Measurements from ENCODE around the gene PTGER4.

Gene PTGER4

DNA sequence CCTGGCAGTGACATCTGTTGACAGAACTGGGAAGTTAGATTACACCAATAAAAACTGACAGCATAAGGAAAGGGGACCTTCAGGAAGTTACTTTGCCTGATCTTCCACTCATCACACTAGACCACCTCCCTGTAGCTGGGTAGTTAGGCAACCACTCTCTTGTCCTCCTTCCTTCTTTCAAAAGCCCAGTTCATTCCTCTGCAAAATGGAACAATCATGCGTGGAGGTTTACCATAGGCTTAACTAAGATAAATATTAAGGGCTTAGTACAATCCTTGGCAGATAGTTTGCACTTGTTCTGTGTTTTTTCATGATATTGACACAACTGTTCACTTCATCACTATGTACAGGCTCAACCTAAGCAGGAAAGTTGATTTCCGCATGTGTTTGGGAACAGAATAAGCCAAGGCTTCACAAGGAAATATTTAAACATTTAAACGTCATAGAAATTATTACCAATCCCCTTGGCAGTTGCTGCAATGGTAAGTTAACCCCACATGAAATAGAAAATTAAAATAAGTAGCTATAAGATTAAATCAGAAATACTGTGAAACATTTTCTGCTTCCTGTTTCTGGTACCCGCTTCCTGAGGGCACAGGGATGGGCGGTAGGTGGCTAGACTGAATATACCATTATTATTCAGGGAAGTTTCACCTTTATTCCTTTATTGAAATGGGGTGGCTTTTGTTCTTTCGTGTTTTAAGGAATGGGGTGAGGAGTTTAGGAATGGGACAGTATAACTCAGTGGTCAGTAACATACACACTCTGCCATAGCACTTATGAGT, 9.9 kb upstream of the PTGER4 start:
- no peak for DNase-seq (ENCODE audit: low read depth in 2 of 2)

DNA sequence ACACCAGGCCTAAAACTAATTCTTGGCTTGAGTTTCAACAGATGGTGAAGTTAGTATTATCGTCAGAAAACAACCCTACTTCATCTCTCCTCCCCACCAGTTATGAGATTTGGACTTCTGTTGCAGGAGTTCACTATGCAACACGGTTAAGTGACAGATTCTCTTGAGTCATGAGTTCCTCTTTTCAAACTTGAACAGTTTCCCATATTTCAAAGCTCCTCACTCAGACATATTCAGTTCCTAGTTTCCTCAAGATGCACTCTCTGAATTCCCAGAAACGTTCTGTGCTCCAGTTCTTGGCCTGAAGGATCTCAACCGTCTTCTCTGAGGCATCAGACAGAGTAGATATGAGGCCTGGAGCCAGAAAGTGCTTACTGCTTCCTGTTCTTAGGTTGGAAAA, 7.3 kb upstream of the PTGER4 start:
- DNase-seq (ENCODE audit: low read depth in 2 of 2): no peak

DNA sequence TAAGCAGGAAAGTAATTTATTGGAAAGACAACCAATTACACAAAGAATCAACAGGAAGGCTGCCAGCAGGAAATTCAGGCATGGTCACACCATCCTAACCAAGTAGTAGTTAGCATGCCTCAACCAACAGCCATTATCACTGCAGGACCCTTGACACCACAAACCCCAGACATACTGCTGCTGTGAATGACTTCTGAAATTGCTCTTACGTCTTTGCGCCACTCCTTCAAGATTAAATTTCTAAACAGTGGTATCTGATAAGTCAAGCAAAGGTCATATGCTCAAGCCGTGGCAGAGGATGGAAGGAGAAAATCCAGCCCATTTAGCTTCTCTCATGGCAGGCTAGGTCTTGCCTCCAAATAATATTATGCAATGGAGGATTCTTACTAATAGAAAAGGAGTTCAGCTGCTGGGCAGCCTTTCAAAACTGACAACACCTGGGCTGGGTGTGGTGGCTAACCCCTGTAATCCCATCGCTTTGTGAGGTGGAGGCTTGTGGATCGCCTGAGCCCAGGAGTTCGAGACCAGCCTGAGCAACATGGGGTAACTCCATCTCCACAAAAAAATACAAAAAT, 5.0 kb upstream of the PTGER4 start:
- DNase-seq (ENCODE audit: low read depth in 2 of 2): no peak

DNA sequence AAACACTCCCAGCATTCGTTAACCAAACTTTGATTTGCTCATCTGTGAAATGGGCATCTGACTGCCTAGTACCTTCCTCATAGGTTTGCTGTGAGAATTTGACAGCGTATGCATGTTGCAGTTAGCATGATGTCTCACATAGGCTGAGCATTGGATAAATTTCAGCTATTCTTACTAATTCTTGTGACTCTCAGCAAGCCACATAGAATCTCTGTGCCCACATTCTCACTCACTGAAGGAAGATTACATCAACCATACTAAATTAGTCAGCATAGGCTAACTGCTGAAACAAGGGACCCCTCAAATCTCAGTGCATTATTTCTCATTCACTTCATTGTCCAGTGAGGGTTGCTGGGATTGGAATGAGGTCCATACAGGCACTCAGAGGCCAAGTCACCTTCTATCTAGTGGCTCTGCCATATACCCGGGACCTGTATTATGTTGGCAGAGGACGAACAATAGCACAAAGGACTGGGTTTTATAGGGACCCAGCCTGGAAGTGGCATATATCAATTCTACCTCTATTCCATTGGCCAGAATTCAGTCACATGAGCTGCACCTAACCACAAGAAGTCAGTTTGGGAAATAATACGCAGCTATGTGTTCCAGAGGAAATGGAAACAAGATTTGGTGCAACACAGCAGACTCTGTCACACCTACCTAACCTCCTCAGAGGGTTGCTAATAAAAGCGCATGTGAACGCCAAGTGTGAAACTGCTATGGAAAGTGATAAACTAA, 4.2 kb upstream of the PTGER4 start:
- DNase-seq (ENCODE audit: low read depth in 2 of 2): no peak

DNA sequence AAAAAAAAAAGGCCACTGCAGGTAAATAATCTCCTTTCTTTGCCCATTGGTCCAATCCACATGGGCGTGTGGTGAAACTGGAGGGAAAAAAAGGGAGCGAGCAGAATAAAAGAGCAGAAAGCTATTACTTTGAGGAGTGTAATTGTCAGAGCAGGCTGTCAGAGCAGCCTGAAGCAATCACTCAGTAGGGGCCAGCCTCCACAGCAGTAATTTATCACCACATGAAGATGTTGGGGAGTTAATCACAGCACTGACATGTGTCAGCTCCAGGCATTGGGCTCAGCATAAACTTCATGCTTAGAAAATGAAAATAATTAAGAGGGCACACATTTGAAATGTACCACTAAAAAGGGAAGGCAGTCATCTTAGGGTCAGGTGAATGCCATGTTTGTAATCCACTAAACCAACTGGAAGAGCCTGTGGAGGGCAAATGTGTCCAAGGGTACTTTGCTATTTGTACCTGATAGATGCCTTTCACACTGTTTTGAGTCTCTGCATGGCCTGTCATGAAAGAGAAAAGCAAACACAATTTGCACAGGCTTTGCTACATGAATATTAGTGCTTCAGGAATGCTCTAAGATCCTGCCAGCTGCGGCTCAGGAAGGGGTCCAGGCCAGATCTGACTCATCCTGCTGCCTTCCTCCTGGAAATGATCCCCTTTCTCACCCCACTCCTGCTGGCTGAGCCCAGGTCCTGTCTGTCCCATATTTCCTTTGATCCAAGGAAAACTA, 2.9 kb upstream of the PTGER4 start:
- no peak for DNase-seq (ENCODE audit: low read depth in 2 of 2)

DNA sequence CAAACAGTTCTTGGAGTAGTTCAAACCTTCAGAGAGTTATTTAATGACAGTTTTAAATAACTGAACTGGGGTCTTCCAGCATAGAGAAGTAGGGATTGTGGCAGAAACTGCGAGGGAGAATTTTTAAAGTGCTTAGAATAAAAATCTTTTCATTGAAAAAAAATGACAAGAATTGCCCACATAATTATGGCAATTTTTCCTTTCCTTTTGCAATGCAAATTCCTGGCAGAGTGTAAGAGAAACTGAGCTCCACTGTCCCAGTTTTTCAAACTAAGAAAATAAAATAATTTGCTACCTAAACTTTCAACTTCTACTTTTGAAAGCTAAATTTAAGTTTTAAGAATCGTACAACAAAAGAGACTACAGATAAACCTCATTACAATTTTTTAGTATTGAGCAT, 2.3 kb upstream of the PTGER4 start:
- DNase-seq (ENCODE audit: low read depth in 2 of 2): no peak

DNA sequence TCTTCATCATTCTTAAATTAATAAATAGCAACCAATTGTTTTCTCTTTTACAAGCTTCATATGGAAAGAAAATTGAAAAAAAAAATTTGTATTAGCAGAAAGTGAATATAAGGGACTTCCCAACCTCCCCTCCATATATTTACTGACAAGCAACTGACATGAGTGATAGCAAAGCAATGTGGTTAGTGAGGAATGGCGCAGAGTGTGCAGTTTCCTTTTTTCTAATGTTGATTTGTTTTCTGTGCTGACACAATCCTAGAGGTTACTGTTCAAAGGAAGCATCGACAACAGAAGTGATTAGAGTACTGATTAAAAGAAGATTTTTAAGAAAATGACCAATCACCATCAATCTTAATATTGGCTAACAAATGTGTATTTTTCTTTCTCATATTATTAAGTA, 1.7 kb upstream of the PTGER4 start:
- DNase-seq (ENCODE audit: low read depth in 2 of 2): no peak

DNA sequence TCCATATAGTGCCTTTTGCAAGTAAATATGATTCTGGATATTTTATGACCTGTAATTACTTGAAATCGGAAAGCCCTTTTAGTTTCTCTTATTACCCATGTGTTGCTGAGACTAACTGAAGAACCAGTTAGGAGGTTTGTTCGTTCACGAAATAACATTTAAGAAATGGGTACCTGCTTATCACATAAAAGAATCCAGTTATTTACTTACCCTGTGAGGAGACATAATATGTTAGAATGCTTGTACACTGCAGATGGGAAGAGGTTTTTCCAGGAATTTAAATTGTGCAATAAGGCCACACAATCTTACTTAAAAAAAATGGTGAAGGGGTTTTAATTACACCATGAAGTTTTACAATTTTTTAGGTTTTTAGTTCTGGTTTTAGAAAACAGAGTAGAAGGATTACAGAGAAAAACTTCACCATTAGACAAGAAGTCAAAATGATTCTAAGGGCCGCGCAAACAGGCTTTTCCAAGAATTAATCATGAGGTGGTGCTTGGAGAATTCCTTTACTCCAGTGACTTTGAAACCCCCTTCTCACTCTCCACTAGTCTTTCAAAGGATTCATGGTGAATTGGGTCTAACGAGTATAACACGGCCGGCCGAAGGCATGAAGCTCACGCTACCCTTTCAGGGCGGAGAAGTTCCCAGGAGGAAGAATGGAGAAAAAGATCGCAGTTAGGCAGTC, 1.1 kb upstream of the PTGER4 start:
- no peak for DNase-seq (ENCODE audit: low read depth in 2 of 2)

DNA sequence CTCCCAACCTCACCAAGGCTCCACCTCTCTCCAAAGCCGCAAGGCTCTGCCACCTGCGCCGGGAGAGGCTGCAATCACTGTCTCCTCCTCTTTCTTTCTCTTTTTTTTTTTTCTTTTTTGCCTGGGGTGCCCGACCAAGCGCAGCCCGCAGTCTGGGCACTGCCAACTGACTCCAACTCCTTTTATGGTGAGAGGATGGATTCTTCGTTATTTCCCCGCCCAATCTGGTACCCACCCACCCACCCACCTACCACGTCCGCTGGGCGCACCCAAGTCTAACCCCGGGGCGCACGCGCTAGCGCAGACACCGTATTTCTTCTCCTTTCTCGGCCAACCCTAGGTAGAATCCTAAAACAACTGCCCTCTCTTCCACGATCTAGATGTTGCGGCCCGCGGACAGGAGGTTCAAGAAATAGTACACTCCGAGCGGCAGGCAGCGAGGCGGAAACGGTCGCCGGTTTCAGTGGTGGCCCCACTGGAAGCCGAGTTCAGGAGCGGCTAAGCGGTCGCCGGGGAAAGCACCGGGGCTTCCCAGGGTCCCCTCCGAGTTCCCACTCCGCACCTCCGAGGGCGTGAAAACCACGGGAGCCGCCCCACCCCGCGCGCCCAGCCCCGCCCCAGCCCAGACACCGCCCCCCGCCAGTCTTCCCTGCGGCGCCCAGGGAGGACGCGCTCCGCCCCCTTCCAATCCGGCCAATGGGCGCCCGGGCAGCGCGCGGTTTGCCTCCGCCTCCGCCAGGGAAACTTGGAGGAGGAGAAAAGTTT, 385 bp upstream of the PTGER4 start:
- peak; percentile 81 to 85 for DNase-seq (ENCODE audit: low read depth in 2 of 2)

DNA sequence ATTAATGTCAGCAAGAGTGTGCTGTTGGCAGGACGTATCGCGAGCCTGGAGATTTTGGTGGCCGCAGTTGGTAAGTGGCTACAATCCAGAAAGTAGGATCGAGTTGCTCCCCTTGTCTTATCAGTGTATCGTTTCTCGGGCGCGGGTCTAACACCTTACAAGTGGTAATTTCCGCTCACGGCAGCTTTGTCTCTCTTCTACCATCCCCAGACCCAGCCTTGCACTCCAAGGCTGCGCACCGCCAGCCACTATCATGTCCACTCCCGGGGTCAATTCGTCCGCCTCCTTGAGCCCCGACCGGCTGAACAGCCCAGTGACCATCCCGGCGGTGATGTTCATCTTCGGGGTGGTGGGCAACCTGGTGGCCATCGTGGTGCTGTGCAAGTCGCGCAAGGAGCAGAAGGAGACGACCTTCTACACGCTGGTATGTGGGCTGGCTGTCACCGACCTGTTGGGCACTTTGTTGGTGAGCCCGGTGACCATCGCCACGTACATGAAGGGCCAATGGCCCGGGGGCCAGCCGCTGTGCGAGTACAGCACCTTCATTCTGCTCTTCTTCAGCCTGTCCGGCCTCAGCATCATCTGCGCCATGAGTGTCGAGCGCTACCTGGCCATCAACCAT, 1.1 kb downstream of the PTGER4 start:
- DNase-seq (ENCODE audit: low read depth in 2 of 2): peak; percentile 15 to 32

DNA sequence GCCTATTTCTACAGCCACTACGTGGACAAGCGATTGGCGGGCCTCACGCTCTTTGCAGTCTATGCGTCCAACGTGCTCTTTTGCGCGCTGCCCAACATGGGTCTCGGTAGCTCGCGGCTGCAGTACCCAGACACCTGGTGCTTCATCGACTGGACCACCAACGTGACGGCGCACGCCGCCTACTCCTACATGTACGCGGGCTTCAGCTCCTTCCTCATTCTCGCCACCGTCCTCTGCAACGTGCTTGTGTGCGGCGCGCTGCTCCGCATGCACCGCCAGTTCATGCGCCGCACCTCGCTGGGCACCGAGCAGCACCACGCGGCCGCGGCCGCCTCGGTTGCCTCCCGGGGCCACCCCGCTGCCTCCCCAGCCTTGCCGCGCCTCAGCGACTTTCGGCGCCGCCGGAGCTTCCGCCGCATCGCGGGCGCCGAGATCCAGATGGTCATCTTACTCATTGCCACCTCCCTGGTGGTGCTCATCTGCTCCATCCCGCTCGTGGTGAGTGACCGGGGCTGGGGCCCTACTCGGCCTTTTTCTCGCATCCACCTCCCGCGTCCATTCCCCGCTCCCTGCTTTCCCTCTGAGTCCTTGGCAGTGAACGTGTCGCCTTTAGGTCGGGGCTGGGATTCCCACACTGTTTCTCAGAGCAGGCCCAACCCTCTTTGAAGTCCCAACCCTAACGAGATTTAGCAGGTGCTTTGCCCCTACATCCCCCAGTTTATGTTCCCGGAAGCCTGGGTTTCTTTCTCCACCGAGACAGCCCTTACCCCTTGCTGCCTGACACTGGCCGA, 1.8 kb downstream of the PTGER4 start:
- no peak for DNase-seq (ENCODE audit: low read depth in 2 of 2)

DNA sequence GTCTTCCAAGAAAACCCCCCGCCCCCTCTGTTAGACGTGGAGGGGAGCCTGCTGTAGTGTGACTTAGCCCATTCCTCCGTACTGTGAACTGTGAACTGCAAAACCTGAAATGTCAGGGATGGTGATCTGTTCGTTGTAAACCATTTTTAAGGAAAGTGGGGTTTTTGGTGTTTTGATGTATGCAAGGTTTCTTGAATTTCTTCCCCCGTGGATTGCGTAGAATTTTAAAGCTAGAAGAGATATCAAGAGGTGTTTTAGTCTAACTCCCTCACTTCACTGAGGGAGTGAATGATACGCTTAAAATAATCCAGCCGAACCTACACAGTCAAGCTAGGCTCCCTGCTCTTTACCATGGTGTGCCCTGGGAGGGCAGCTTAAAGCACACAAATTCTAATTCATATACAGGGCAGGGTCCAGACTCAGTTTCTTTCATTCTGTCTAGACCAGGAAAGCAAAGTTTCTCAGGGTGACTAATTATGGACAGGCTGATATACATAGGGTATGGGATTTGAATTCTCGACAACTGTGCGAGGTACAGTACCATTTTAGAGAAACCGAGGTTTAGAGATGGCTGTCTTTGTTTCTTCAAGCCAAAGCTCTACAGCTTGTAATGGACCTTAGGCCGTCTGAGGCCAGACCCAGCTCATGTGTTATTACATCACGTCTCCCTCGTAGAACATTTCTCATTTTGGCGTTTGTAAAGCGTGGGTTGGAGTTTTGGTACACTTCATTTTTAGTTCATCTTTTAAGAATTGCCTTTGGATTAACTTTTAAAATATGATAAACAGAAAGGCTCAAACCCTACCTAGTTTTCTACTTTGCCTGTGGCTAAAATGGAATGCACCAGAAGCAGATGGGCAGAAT, 2.7 kb downstream of the PTGER4 start:
- DNase-seq (ENCODE audit: low read depth in 2 of 2): no peak

DNA sequence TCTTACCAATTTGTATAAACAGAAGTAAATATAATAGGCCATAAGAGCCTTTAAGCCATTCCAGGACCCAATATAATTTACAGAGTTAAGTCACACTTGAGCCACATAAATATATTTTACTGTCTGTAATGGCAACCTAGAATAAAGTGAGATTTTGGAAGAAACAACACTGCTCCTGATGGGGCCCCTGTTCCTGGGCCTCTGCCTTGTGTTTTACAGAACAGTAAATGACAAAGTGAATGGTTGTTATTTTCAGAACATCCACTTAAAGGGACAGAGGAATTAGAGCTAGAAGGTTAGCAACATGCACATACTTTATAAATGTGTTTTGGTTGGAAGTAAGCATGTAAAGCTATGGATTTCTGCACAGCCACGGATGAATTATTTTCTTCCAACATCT, 3.6 kb downstream of the PTGER4 start:
- DNase-seq (ENCODE audit: low read depth in 2 of 2): no peak

DNA sequence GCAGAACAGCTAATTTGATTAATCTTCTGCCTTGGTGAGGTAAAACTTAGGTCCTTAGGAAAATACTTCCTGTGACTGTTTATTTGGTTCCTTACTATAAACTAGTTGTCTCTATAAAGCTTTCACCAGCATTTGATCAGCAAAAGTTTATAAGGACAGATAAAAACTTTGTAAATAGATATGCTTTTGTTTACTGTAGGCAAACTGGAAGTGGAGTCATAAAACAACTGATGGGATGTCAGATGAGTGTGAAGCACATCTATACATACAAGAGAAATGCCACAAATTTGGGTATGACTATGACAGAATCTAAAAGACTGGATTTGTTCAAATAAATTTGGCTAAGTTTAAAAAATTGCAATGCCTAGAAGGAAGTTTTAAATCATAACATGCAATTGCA, 5.5 kb downstream of the PTGER4 start:
- DNase-seq (ENCODE audit: low read depth in 2 of 2): no peak

DNA sequence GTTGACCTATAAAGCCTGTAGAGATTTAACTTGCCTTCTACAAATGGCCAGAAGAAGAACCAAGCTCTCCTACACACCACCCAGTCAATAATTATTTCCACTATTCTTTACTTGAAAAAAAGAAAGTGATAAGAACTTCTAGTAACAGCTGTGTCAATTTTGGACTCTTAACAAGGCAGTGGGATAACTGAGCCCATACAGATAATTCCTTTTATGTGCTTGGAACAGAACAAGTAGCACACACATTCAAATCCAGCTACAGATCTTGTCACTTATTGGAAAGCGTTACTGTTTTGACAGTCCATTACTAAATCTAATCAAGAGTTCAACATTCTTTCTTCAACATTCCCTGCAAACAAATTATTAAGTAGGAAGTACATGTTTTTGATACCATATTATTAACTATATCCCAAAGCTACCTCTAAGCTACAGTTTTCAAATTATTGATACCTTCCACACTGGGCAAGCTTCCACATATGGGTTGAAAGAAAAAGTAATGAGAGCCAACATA, 6.3 kb downstream of the PTGER4 start:
- DNase-seq (ENCODE audit: low read depth in 2 of 2): no peak

DNA sequence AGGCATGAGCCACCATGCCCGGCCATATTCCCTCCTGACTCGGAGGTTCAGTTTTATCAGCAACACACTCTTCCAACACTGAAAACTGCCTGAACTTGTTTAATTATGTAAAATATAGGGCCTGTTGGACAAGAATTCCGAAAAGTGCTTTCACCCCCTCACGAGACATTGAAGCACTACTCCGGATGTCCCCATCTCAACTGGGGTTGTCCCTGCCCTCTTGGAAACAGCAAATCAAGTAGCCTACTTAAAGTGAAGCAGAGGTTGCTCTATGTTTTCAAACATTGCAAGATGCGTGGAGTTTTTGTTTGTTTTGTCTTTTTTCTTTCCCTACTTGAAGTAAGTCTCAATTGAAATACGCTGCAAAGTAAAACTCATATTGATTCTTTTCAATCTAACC, 7.6 kb downstream of the PTGER4 start:
- no peak for DNase-seq (ENCODE audit: low read depth in 2 of 2)

DNA sequence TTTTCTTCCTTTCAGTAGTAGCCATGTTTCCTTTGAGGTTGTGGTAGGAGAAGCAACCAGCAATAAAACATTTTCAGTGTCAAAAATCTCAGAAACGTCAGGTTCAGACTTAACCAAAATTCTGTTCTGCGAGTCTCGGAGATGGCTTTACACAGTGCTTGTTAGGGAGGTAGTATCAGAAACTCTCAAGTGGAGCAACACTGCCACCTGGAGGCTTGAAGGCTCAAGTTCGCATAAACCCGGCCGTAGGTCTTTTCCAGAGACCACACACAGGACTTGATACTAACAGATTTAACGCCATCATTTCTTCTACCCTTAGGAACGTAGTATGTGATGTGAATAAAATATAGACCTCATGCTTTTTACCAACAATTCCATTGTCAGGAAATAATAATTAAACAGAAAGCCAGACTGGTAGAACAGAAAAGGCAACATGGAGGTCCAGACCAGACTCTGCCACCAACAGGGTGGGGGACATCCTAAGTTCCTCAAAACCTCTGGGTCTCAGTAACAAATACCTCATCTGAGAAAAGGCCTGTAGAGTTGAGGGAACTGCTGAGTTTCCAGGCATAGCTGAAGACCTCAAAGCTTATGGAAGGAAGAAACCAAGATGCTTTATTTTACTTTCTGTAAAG, 8.5 kb downstream of the PTGER4 start:
- DNase-seq (ENCODE audit: low read depth in 2 of 2): peak; percentile 75 to 82

DNA sequence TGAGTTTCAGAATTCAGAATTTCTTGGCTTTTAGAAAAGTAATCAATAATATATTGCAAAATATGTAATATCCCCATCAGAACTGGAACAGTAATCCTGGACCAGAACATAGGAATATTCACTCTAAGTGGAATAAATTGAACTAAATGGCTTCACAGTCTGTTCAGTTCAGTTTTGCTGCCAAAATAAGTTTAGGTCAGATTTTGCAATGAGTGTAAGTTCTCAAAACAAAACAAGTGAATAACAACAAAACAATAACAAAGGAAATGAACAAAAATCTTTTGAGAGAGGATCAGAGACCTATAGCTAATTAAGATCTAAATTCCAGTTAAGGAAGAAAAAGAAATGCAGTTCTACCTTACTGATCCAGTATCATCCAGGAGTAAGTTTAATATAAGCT, 9.3 kb downstream of the PTGER4 start:
- no peak for DNase-seq (ENCODE audit: low read depth in 2 of 2)
